GM12864 (cell line): ENCODE results near the gene PARP1.
"Not testable (repeated sequence)": the region's sequence is repeated elsewhere in the genome, so short reads cannot be mapped to it uniquely, and the experiment has no call there.

Experiments used
- DNase-seq: peaks from one replicate; pipeline ENCODE4 v3.0.0-alpha.2; 2011; ENCODE audit warnings: low read depth
- H3K4me3 ChIP-seq: 2 replicates; pipeline ENCODE4 v1.5.1; 2011; ENCODE audit warnings: mild to moderate bottlenecking, low read depth, low read length, control low read depth
- CTCF ChIP-seq: IDR thresholded peaks from 2 replicates; pipeline ENCODE4 v1.5.1; 2011; ENCODE audit warnings: low read depth, mild to moderate bottlenecking, moderate library complexity, low read length, control low read depth, inconsistent platforms; ENCODE audit errors: missing control alignments

PARP1 gene

GRCh38 chr1:226428791-226429461 lies 21.0 kb upstream of the PARP1 start:
- DNase-seq: no peak
- no peak for TF ChIP-seq CTCF
- no peak overlapping the region for H3K4me3 ChIP-seq

- DNase-seq: no peak
- no peak overlapping the region for H3K4me3 ChIP-seq
- no peak for TF ChIP-seq CTCF
Measured at GRCh38 chr1:226428348-226428747, 20.5 kb upstream of the PARP1 start.

- DNase-seq: no peak
- no peak overlapping the region for H3K4me3 ChIP-seq
- TF ChIP-seq CTCF: no peak
Measured at GRCh38 chr1:226427131-226427530, 19.2 kb upstream of the PARP1 start.

GRCh38 chr1:226426395-226426794 lies 18.5 kb upstream of the PARP1 start:
- H3K4me3 ChIP-seq: not testable (repeated sequence)

GRCh38 chr1:226425431-226426031 lies 17.6 kb upstream of the PARP1 start:
- H3K4me3 ChIP-seq: peak overlapping the region; percentile 43
- no peak for TF ChIP-seq CTCF
- no peak for DNase-seq

More at GRCh38 chr1:226426395-226426794, 18.5 kb upstream of the PARP1 start:
- not testable (repeated sequence) for DNase-seq

- no peak overlapping the region; the same call in 1 of the 2 replicates for H3K4me3 ChIP-seq
- DNase-seq: no peak
- no peak for TF ChIP-seq CTCF
Measured at GRCh38 chr1:226425004-226425378, 17.1 kb upstream of the PARP1 start.

GRCh38 chr1:226424221-226425003 lies 16.5 kb upstream of the PARP1 start:
- TF ChIP-seq CTCF: peak; percentile 60
- no peak for DNase-seq
- H3K4me3 ChIP-seq: no peak overlapping the region
